Endodermal cell (in vitro differentiated cells): Measurements from ENCODE around the gene GNS. TPM values are rescaled to one million over a fixed set of nuclear protein-coding genes. Genes with fewer than 3 reads are reported as not detected.

ENCODE experiments used
- DNase-seq: peaks from one replicate; pipeline ENCODE4 v3.0.0-alpha.2; 2017
- H3K27ac ChIP-seq: 2 replicates; pipeline ENCODE4 v1.5.1; 2013; ENCODE audit warnings: mild to moderate bottlenecking, low read depth, low read length, moderate library complexity
- H3K27me3 ChIP-seq: 2 replicates; pipeline ENCODE4 v1.6.1; 2013; ENCODE audit warnings: mild to moderate bottlenecking, low read length, moderate library complexity; ENCODE audit not compliant: insufficient read depth, control insufficient read depth, poor library complexity, severe bottlenecking
- H3K36me3 ChIP-seq: 2 replicates; pipeline ENCODE4 v1.7.0; 2013; ENCODE audit warnings: mild to moderate bottlenecking, low read length, moderate library complexity; ENCODE audit not compliant: control insufficient read depth, insufficient read depth
- H3K4me1 ChIP-seq: one replicate; pipeline ENCODE4 v1.7.0; 2013; ENCODE audit warnings: low read length; ENCODE audit not compliant: control insufficient read depth, insufficient read depth
- H3K4me3 ChIP-seq: 2 replicates; pipeline ENCODE4 v1.5.1; 2013; ENCODE audit warnings: mild to moderate bottlenecking, low read length, moderate library complexity
- H3K9ac ChIP-seq: 2 replicates; pipeline ENCODE4 v1.6.1; 2013; ENCODE audit warnings: mild to moderate bottlenecking, low read length, moderate library complexity; ENCODE audit not compliant: poor library complexity, severe bottlenecking; ENCODE audit errors: extremely low read depth
- H3K9me3 ChIP-seq: 2 replicates; pipeline ENCODE4 v1.6.1; 2013; ENCODE audit warnings: mild to moderate bottlenecking, low read length, moderate library complexity; ENCODE audit not compliant: control insufficient read depth
- H3K27ac Mint-ChIP-seq: 2 replicates; pipeline ENCODE4 v1.8.0; 2020; ENCODE audit warnings: mixed read lengths
- H3K27me3 Mint-ChIP-seq: 2 replicates; pipeline ENCODE4 v1.8.0; 2021; ENCODE audit warnings: mild to moderate bottlenecking, mixed read lengths; ENCODE audit not compliant: insufficient read depth
- H3K36me3 Mint-ChIP-seq: 2 replicates; pipeline ENCODE4 v1.8.0; 2020; ENCODE audit warnings: low read depth, mixed read lengths
- H3K4me1 Mint-ChIP-seq: 2 replicates; pipeline ENCODE4 v1.8.0; 2020; ENCODE audit warnings: mixed read lengths
- H3K4me3 Mint-ChIP-seq: 2 replicates; pipeline ENCODE4 v1.8.0; 2020; ENCODE audit warnings: mild to moderate bottlenecking, moderate library complexity, mixed read lengths
- H3K9me3 Mint-ChIP-seq: 2 replicates; pipeline ENCODE4 v1.8.0; 2020; ENCODE audit warnings: mild to moderate bottlenecking, mixed read lengths
- CTCF ChIP-seq: fragments of 200-600 bp; sonication (generic); conservative IDR thresholded peaks from 2 replicates; pipeline ENCODE4 v1.5.0; 2021; ENCODE audit warnings: antibody characterized with exemption, mild to moderate bottlenecking
- WGBS, 2 experiments: methylation state at CpG; one replicate each; pipeline versions ENCODE4 v1.1.5 to v1.1.7; 2013; ENCODE audit warnings: missing lambda C conversion rate in 2 of 2, mixed read lengths in 1 of 2; ENCODE audit not compliant: insufficient coverage in 1 of 2, insufficient read length in 1 of 2; 5-methylcytosine and 5-hydroxymethylcytosine counted together
- total RNA-seq, 2 donors: library from RNA; stranded (reverse); fragmentation: NEBNext Ultra II Directional in 1 of 2; extraction: Animal tissue kit (Norgen Biotek cat#: 25700) in 1 of 2; gene quantifications; 2 replicates in 1 of 2; 3 replicates in 1 of 2; pipeline ENCODE4 v1.2.1, GENCODE V29; 2021

The GNS gene
- total RNA-seq, 2 donors from 2014 or later, result 46.4 to 48.1 TPM

GRCh38 chr12:64666054-64666914 is 92.9 kb downstream of the GNS start:
- no peak overlapping the region for H3K27ac ChIP-seq
- H3K9me3 ChIP-seq, result no peaks in the 10 kb centered on the region
- H3K4me1 ChIP-seq, result peaks cover 34% of the 10 kb centered on the region
- H3K36me3 ChIP-seq, result no peaks in the 10 kb centered on the region
- WGBS, 2 experiments, result 60 to 74% methylated on average over 1 to 3 of the region's 3 CpGs
- no peaks in the 10 kb centered on the region for H3K27me3 ChIP-seq
- H3K9me3 Mint-ChIP-seq, result no peaks in the 10 kb centered on the region
- no peaks in the 10 kb centered on the region for H3K27me3 Mint-ChIP-seq
- H3K4me1 Mint-ChIP-seq, result peaks cover 64% of the 10 kb centered on the region
- no peak overlapping the region for H3K4me3 Mint-ChIP-seq
- H3K36me3 Mint-ChIP-seq, result no peaks in the 10 kb centered on the region
- TF ChIP-seq CTCF, result no peak
- no peak overlapping the region for H3K4me3 ChIP-seq
- H3K27ac Mint-ChIP-seq, result peak overlapping the region; percentile 84
- no peak for DNase-seq
- no peak overlapping the region for H3K9ac ChIP-seq

GRCh38 chr12:64665514-64665913 is 93.7 kb downstream of the GNS start:
- H3K9ac ChIP-seq, result no peak overlapping the region
- no peaks in the 10 kb centered on the region for H3K27me3 Mint-ChIP-seq
- peaks cover 57% of the 10 kb centered on the region for H3K4me1 Mint-ChIP-seq
- no peaks in the 10 kb centered on the region for H3K36me3 ChIP-seq
- no peaks in the 10 kb centered on the region for H3K27me3 ChIP-seq
- H3K4me3 ChIP-seq, result no peak overlapping the region
- no peaks in the 10 kb centered on the region for H3K36me3 Mint-ChIP-seq
- no peak overlapping the region for H3K27ac ChIP-seq
- WGBS, 2 experiments, result 78 to 92% methylated on average over 4 of the region's 4 CpGs
- no peak overlapping the region for H3K4me3 Mint-ChIP-seq
- peaks cover 27% of the 10 kb centered on the region for H3K4me1 ChIP-seq
- TF ChIP-seq CTCF, result no peak
- no peaks in the 10 kb centered on the region for H3K9me3 Mint-ChIP-seq
- no peaks in the 10 kb centered on the region for H3K9me3 ChIP-seq
- peak overlapping the region; percentile 84 for H3K27ac Mint-ChIP-seq
- DNase-seq, result peak; percentile 80

Other genes starting within 250 kb of the GNS start
- gene RASSF3, start 148.9 kb downstream of the GNS start, total RNA-seq, result 10 to 100 TPM; 52.0 to 54.5 TPM
- 1 to 10 TPM; 1.7 to 1.9 TPM for gene TBC1D30, start 65.2 kb upstream of the GNS start, total RNA-seq